ENCODE data around the gene CAB39. TPM values are rescaled to one million over a fixed set of nuclear protein-coding genes. Genes with fewer than 3 reads are reported as not detected.
A peak's percentile ranks its signal among the peaks of the same experiment; 100 is the strongest.

Gene CAB39
- 70.9 and 86.1 TPM in 2 replicates for total RNA-seq (2021)
- Bru-seq, nascent RNA = percentile 96 among the genes with signal in this experiment
- percentile 91 among the genes with signal in this experiment for BruChase-seq, experiment 1, labeled RNA remaining after a 2-hour chase
- BruChase-seq, experiment 2, labeled RNA remaining after a 6-hour chase = percentile 92 among the genes with signal in this experiment
- long read RNA-seq, transcript CAB39-201 (9 exons, 3,826 nt) = major isoform, 94 of 112 reads
- long read RNA-seq, partial matches to known transcripts = 9 of 112 reads
- long read RNA-seq, other reads (novel, unspliced or antisense) = 8 of 112 reads

DNA sequence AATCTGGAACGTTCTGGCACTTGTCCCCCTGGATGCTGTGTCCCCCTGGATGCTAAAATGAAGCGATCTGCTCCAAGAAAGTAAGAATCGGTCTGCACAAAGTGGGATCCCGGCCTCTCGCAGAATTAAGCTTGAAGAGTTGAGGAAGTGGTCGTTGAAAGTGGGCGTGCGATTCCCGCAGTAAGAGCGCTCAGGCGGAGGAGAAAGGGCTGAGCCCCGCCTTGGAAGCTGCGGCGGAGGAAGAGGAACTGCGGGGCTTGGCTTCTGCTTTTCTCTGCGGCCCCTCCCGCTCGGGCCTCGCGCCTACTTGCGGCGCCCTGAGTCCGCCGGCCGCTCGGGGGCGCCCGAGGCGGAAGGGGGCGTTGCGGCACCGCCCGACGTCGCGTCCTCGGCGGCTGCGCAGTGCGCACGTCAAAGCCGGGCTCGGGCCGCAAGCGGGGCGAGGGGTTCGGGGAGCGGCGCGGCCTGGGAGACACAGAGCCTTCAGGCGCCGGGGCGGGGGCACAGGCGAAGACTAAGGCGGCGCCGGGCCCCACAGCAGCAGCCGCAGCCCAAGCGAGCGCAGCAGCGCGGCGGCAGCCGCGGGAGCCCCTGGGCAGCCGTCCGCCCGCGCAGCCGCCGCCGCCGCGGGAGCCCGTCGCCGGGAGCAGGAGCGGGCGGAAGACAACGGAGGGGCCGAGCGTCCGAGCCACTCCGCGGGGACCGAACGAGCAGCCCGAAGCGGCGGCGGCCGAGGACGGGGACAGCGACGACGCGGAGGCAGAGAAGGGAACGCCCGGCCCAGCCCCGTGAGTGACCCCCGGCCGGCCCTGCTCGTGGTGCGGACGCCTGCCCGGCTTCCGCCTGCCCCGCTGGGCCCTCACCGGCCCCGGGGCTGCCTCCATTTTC is at the start of gene CAB39:
Gene CAB39 (plus strand): TSS at position 400 of the 888 bp plus-strand sequence. CDS start 47,160 bp downstream, outside the sequence.
- H3K36me3 ChIP-seq (ENCODE audit: low read depth) = peaks cover 15% of the 10 kb centered on the region; the same call in 1 of the 2 replicates
- ChIA-PET CTCF (no interaction called here), POLR2A (ENCODE audit: unreplicated experiment) (interaction anchor here (0.6 to 1.3 kb wide), 3 partner anchors 19 to 318 kb away, joined by 4 to 6 read pairs (median 5); no protein-coding TSS in a partner anchor)
- H4K20me1 ChIP-seq (ENCODE audit: insufficient read depth) = peaks cover 33% of the 10 kb centered on the region
- peak; percentile 73 to 90 for DNase-seq
- no peaks in the 10 kb centered on the region for H3K9me2 ChIP-seq (ENCODE audit: insufficient read depth)
- intact Hi-C loops (cut with micrococcal nuclease; ENCODE audit: unreplicated experiment) = loop anchor here (1.0 to 5.0 kb wide), 4 partner anchors 18 to 100 kb away; no protein-coding TSS in a partner anchor
- BruUV-seq (replicated peaks) = no TSS peak
- peak within 1 kb of the TSS; percentile 98 for H3K4me2 ChIP-seq
- H3K4me1 ChIP-seq (replicated peaks; ENCODE audit: insufficient read depth) = peaks cover 42% of the 10 kb centered on the region
- H2AFZ ChIP-seq = peak within 1 kb of the TSS; percentile 90
- no peaks in the 10 kb centered on the region for H3K9me3 ChIP-seq (ENCODE audit: insufficient read depth, low read depth)
- TF ChIP-seq, protein P1, sequence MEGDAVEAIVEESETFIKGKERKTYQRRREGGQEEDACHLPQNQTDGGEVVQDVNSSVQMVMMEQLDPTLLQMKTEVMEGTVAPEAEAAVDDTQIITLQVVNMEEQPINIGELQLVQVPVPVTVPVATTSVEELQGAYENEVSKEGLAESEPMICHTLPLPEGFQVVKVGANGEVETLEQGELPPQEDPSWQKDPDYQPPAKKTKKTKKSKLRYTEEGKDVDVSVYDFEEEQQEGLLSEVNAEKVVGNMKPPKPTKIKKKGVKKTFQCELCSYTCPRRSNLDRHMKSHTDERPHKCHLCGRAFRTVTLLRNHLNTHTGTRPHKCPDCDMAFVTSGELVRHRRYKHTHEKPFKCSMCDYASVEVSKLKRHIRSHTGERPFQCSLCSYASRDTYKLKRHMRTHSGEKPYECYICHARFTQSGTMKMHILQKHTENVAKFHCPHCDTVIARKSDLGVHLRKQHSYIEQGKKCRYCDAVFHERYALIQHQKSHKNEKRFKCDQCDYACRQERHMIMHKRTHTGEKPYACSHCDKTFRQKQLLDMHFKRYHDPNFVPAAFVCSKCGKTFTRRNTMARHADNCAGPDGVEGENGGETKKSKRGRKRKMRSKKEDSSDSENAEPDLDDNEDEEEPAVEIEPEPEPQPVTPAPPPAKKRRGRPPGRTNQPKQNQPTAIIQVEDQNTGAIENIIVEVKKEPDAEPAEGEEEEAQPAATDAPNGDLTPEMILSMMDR (conservative IDR thresholded peaks at IDR 0.05) = peak; percentile 64; the same call in 1 of the 2 replicates
- TF ChIP-seq EZH2 (IDR thresholded peaks at IDR 0.05; ENCODE audit: low read depth) = no peak
- peak within 1 kb of the TSS; percentile 84 for H3K27ac ChIP-seq
- H3K79me2 ChIP-seq (ENCODE audit: low read depth) = peaks cover 49% of the 10 kb centered on the region
- peaks cover 23% of the 10 kb centered on the region for H3F3A ChIP-seq (ENCODE audit: insufficient read depth, low read depth)
- H3K27me3 ChIP-seq (ENCODE audit: insufficient read depth, low read depth) = no peaks in the 10 kb centered on the region
- H3K4me3 ChIP-seq = peak within 1 kb of the TSS; percentile 87

DNA sequence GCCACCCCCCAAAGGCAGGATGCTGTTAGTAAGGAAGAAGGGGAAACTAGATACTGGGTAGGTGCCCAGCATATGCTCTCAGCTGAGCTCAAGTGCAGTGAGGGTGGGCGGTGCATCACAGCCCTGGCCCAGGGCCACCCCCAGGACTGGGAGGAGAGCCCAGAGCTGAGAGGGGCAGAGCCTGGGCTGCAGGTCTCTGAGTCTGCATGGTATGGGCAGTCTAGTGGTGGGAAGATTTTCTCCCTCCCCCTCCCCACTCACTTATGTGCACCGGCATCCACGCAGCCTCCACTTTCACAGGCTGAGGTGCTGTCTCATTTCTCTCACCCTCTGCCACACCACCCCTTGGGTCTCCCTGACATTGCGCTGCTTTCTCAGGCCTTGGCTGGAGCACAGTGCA is 48.5 kb upstream of the CAB39 start:
- Histone ChIP-seq H3K36me3 (ENCODE audit: low read depth) (no peaks in the 10 kb centered on the region), H3F3A (ENCODE audit: insufficient read depth, low read depth) (peaks cover 12% of the 10 kb centered on the region; the same call in 1 of the 2 replicates), H2AFZ (no peak overlapping the region), H3K9me2 (ENCODE audit: insufficient read depth) (no peaks in the 10 kb centered on the region), H3K79me2 (ENCODE audit: low read depth) (no peaks in the 10 kb centered on the region), H3K27ac (no peak overlapping the region), H3K4me3 (no peak overlapping the region), H4K20me1 (ENCODE audit: insufficient read depth) (no peaks in the 10 kb centered on the region), H3K27me3 (ENCODE audit: insufficient read depth, low read depth) (no peaks in the 10 kb centered on the region), H3K4me1 (replicated peaks; ENCODE audit: insufficient read depth) (peaks cover 34% of the 10 kb centered on the region), H3K4me2 (no peak overlapping the region), H3K9me3 (ENCODE audit: insufficient read depth, low read depth) (no peaks in the 10 kb centered on the region)
- BruUV-seq (replicated peaks) = no TSS peak
- POLR2A ChIA-PET (ENCODE audit: unreplicated experiment) = no interaction called here
- intact Hi-C loops (cut with micrococcal nuclease; ENCODE audit: unreplicated experiment) = no loop called here
- CTCF ChIA-PET = no interaction called here
- TF ChIP-seq EZH2 (IDR thresholded peaks at IDR 0.05; ENCODE audit: low read depth) = no peak
- no peak for DNase-seq

DNA sequence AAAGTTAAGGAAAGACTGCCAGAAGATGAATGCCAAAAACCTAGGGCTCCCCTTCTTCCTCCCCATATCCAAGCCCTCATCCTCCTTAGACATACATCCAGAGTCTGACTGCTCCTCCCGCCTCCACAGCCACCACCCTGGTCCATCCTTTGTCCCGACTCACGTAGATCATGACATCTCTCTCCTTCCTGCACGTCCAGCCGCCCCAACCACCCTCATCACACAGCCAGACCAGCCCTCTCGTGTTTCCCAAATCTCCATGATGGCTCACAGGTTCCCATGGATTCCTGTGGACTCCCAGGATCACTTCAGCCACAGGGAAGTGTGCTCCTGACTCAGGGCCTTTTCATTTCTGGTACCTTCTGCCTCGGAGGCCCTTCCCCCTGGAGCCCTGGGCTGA is 47.8 kb upstream of the CAB39 start:
- H2AFZ ChIP-seq = no peak overlapping the region

More for the DNA sequence above, 47.8 kb upstream of the CAB39 start:
- no peak overlapping the region for H3K27ac ChIP-seq
- intact Hi-C loops (cut with micrococcal nuclease; ENCODE audit: unreplicated experiment) = no loop called here
- DNase-seq = no peak
- no peaks in the 10 kb centered on the region for H3K27me3 ChIP-seq (ENCODE audit: insufficient read depth, low read depth)
- no peaks in the 10 kb centered on the region for H3K9me2 ChIP-seq (ENCODE audit: insufficient read depth)
- H4K20me1 ChIP-seq (ENCODE audit: insufficient read depth) = no peaks in the 10 kb centered on the region
- no peaks in the 10 kb centered on the region for H3K36me3 ChIP-seq (ENCODE audit: low read depth)
- ChIA-PET CTCF (no interaction called here), POLR2A (ENCODE audit: unreplicated experiment) (no interaction called here)
- H3K4me1 ChIP-seq (replicated peaks; ENCODE audit: insufficient read depth) = peaks cover 37% of the 10 kb centered on the region
- H3F3A ChIP-seq (ENCODE audit: insufficient read depth, low read depth) = peaks cover 12% of the 10 kb centered on the region; the same call in 1 of the 2 replicates
- H3K79me2 ChIP-seq (ENCODE audit: low read depth) = no peaks in the 10 kb centered on the region
- TF ChIP-seq, protein P1 (conservative IDR thresholded peaks at IDR 0.05) = no peak
- TF ChIP-seq EZH2 (IDR thresholded peaks at IDR 0.05; ENCODE audit: low read depth) = no peak
- H3K4me3 ChIP-seq = no peak overlapping the region
- H3K9me3 ChIP-seq (ENCODE audit: insufficient read depth, low read depth) = no peaks in the 10 kb centered on the region
- no TSS peak for BruUV-seq (replicated peaks)
- no peak overlapping the region for H3K4me2 ChIP-seq

All from PC-9 (cell line).